GM23338 (cell line): ENCODE data around the gene SFMBT2. TPM values are rescaled to one million over a fixed set of nuclear protein-coding genes. Genes with fewer than 3 reads are reported as not detected.

ENCODE experiments used
- ATAC-seq: fragments of 200-7000 bp; cut with Tn5 transposase; 3 replicates; pipeline ENCODE4 v1.9.1; 2020
- DNase-seq: peaks from one replicate; pipeline ENCODE4 v3.0.0-alpha.2; 2015; ENCODE audit warnings: low spot score
- H2AFZ ChIP-seq: fragments of 200-600 bp; sonication (generic); 2 replicates; pipeline ENCODE4 v1.8.0; 2016; ENCODE audit warnings: antibody characterized with exemption, mild to moderate bottlenecking, moderate library complexity
- H3F3A ChIP-seq: fragments of 200-600 bp; sonication (generic); replicated peaks from 2 replicates; pipeline ENCODE4 v1.8.0; 2017; ENCODE audit warnings: antibody characterized with exemption, mixed run types, low read depth
- H3K27ac ChIP-seq: fragments of 200-600 bp; sonication (generic); 2 replicates; pipeline ENCODE4 v1.6.1; 2016; ENCODE audit warnings: low read depth
- H3K27me3 ChIP-seq: fragments of 200-600 bp; sonication (generic); 2 replicates; pipeline ENCODE4 v1.8.0; 2016; ENCODE audit warnings: mild to moderate bottlenecking, mixed run types, moderate library complexity; ENCODE audit not compliant: insufficient read depth
- H3K36me3 ChIP-seq: fragments of 200-600 bp; sonication (generic); 2 replicates; pipeline ENCODE4 v1.8.0; 2016; ENCODE audit warnings: mild to moderate bottlenecking; ENCODE audit not compliant: insufficient read depth
- H3K4me1 ChIP-seq: fragments of 200-600 bp; sonication (generic); 2 replicates; pipeline ENCODE4 v1.8.0; 2016; ENCODE audit warnings: mild to moderate bottlenecking, moderate library complexity; ENCODE audit not compliant: insufficient read depth
- H3K4me2 ChIP-seq: fragments of 200-600 bp; sonication (generic); 2 replicates; pipeline ENCODE4 v1.7.1; 2017; ENCODE audit warnings: mixed run types
- H3K4me3 ChIP-seq: fragments of 200-600 bp; sonication (generic); 2 replicates; pipeline ENCODE4 v1.6.1; 2016; ENCODE audit warnings: mixed run types
- H3K79me2 ChIP-seq: fragments of 200-600 bp; sonication (generic); replicated peaks from 2 replicates; pipeline ENCODE4 v1.8.0; 2017; ENCODE audit warnings: mild to moderate bottlenecking; ENCODE audit not compliant: insufficient read depth
- H3K9me2 ChIP-seq: fragments of 200-600 bp; sonication (generic); 2 replicates; pipeline ENCODE4 v1.8.0; 2017; ENCODE audit not compliant: insufficient read depth
- H4K20me1 ChIP-seq: fragments of 200-600 bp; sonication (generic); replicated peaks from 2 replicates; pipeline ENCODE4 v1.8.0; 2017; ENCODE audit warnings: mild to moderate bottlenecking; ENCODE audit not compliant: insufficient read depth
- H3K27ac Mint-ChIP-seq: 2 replicates; pipeline ENCODE4 v1.8.0; 2020; ENCODE audit warnings: inconsistent platforms, mild to moderate bottlenecking, moderate library complexity, mixed read lengths
- H3K27me3 Mint-ChIP-seq: 3 replicates; pipeline ENCODE4 v1.8.0; 2022; ENCODE audit warnings: low read depth, mild to moderate bottlenecking, moderate library complexity, mixed read lengths, inconsistent platforms; ENCODE audit not compliant: insufficient read depth, poor library complexity
- H3K36me3 Mint-ChIP-seq: 3 replicates; pipeline ENCODE4 v1.8.0; 2021; ENCODE audit warnings: low read depth, mild to moderate bottlenecking, inconsistent platforms, moderate library complexity, mixed read lengths
- H3K4me1 Mint-ChIP-seq: 3 replicates; pipeline ENCODE4 v1.8.0; 2020; ENCODE audit warnings: mild to moderate bottlenecking, inconsistent platforms, mixed read lengths
- H3K4me3 Mint-ChIP-seq: 3 replicates; pipeline ENCODE4 v1.8.0; 2021; ENCODE audit warnings: moderate library complexity, mild to moderate bottlenecking, inconsistent platforms, mixed read lengths
- H3K9me3 Mint-ChIP-seq: 3 replicates; pipeline ENCODE4 v1.8.0; 2020; ENCODE audit warnings: moderate library complexity, mild to moderate bottlenecking, inconsistent platforms, mixed read lengths
- CREB1 ChIP-seq: fragments of 250-450 bp; sonication (Bioruptor Pico); IDR thresholded peaks from 2 replicates; pipeline ENCODE4 v1.5.0; 2020; ENCODE audit warnings: low read depth, mild to moderate bottlenecking, moderate library complexity
- ETS1 ChIP-seq: IDR thresholded peaks from 2 replicates; pipeline ENCODE4 v1.6.1; 2016; ENCODE audit warnings: antibody characterized with exemption
- EZH2phosphoT487 ChIP-seq: fragments of 200-600 bp; sonication (generic); IDR thresholded peaks from one replicate; pipeline ENCODE4 v1.8.1; 2018; ENCODE audit warnings: antibody characterized with exemption; ENCODE audit not compliant: unreplicated experiment
- JUNB ChIP-seq: IDR thresholded peaks from one replicate; pipeline ENCODE4 v1.6.1; 2016; ENCODE audit warnings: antibody characterized with exemption; ENCODE audit not compliant: unreplicated experiment
- NANOG ChIP-seq: IDR thresholded peaks from 2 replicates; pipeline ENCODE4 v1.6.1; 2016; ENCODE audit warnings: antibody characterized with exemption, borderline replicate concordance
- POLR2AphosphoS5 ChIP-seq: IDR thresholded peaks from 2 replicates; pipeline ENCODE4 v1.6.1; 2016; ENCODE audit warnings: antibody characterized with exemption, low read depth
- ZNF114 ChIP-seq: fragments of 250-450 bp; sonication (Bioruptor Pico); IDR thresholded peaks from 2 replicates; pipeline ENCODE4 v1.5.0; 2020; ENCODE audit warnings: mild to moderate bottlenecking, moderate library complexity
- ZNF331 ChIP-seq: fragments of 250-450 bp; sonication (Bioruptor Pico); IDR thresholded peaks from 2 replicates; pipeline ENCODE4 v1.5.0; 2020; ENCODE audit warnings: low read depth, mild to moderate bottlenecking, moderate library complexity
- ZNF462 ChIP-seq: fragments of 250-450 bp; sonication (Bioruptor Pico); IDR thresholded peaks from 2 replicates; pipeline ENCODE4 v1.5.0; 2020; ENCODE audit warnings: mild to moderate bottlenecking, moderate library complexity
- polyA plus RNA-seq: library from polyadenylated mRNA; unstranded; fragments of >200 nt; fragmentation: Nextera tagmentation; extraction: Ambion mirVana; gene quantifications from 2 replicates; pipeline ENCODE4 v1.2.1, GENCODE V29; 2016
- total RNA-seq: library from RNA; depleted of rRNA; stranded (reverse); fragments of >200 nt; shearing (Covaris generic); gene quantifications from 2 replicates; pipeline ENCODE4 v1.2.3, GENCODE V29; 2014
- TF ChIP-seq, protein P1 (sequence below), 2 experiments: fragments of 200-600 bp in 1 of 2; sonication (generic) in 1 of 2; conservative IDR thresholded peaks; 2 replicates each; pipeline versions ENCODE4 v1.5.1 to v1.6.1; 2016 to 2017; ENCODE audit warnings: antibody characterized with exemption in 2 of 2, low read depth in 2 of 2, mild to moderate bottlenecking in 2 of 2, moderate library complexity in 1 of 2
- TF ChIP-seq, protein P2 (sequence below): IDR thresholded peaks from one replicate; pipeline ENCODE4 v1.6.1; 2018; ENCODE audit warnings: antibody characterized with exemption; ENCODE audit not compliant: unreplicated experiment

Gene SFMBT2
- total and polyA plus RNA-seq, 2 experiments from 2014 or later, result 2.7 to 6.7 TPM

- Histone ChIP-seq H3K27ac (no peak overlapping the region), H3K36me3 (no peaks in the 10 kb centered on the region), H4K20me1 (no peaks in the 10 kb centered on the region), H3F3A (no peaks in the 10 kb centered on the region), H3K27me3 (no peaks in the 10 kb centered on the region), H2AFZ (no peak overlapping the region), H3K9me2 (no peaks in the 10 kb centered on the region), H3K4me2 (no peak overlapping the region), H3K4me3 (no peak overlapping the region), H3K79me2 (no peaks in the 10 kb centered on the region), H3K4me1 (no peaks in the 10 kb centered on the region)
- H3K27ac Mint-ChIP-seq, result no peak overlapping the region
- DNase-seq (no peak), ATAC-seq (no peak)
- no peaks in the 10 kb centered on the region for H3K9me3 Mint-ChIP-seq
- H3K36me3 Mint-ChIP-seq, result no peaks in the 10 kb centered on the region
- H3K4me3 Mint-ChIP-seq, result no peak overlapping the region
- H3K4me1 Mint-ChIP-seq, result peaks cover 2% of the 10 kb centered on the region; the same call in 2 of the 3 replicates
- peaks cover 4% of the 10 kb centered on the region for H3K27me3 Mint-ChIP-seq
- no peak for TF ChIP-seq CREB1 (CRISPR knock-in tag)
- TF ChIP-seq ETS1, result no peak
- TF ChIP-seq NANOG, result no peak
- TF ChIP-seq ZNF114 (CRISPR knock-in tag), result no peak
- TF ChIP-seq ZNF462 (CRISPR knock-in tag), result no peak
- TF ChIP-seq, protein P1, sequence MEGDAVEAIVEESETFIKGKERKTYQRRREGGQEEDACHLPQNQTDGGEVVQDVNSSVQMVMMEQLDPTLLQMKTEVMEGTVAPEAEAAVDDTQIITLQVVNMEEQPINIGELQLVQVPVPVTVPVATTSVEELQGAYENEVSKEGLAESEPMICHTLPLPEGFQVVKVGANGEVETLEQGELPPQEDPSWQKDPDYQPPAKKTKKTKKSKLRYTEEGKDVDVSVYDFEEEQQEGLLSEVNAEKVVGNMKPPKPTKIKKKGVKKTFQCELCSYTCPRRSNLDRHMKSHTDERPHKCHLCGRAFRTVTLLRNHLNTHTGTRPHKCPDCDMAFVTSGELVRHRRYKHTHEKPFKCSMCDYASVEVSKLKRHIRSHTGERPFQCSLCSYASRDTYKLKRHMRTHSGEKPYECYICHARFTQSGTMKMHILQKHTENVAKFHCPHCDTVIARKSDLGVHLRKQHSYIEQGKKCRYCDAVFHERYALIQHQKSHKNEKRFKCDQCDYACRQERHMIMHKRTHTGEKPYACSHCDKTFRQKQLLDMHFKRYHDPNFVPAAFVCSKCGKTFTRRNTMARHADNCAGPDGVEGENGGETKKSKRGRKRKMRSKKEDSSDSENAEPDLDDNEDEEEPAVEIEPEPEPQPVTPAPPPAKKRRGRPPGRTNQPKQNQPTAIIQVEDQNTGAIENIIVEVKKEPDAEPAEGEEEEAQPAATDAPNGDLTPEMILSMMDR (conservative IDR thresholded peaks at IDR 0.05; ENCODE audit: low read depth in 2 of 2), result no peak
- TF ChIP-seq JUNB, result no peak
- TF ChIP-seq, protein P2, sequence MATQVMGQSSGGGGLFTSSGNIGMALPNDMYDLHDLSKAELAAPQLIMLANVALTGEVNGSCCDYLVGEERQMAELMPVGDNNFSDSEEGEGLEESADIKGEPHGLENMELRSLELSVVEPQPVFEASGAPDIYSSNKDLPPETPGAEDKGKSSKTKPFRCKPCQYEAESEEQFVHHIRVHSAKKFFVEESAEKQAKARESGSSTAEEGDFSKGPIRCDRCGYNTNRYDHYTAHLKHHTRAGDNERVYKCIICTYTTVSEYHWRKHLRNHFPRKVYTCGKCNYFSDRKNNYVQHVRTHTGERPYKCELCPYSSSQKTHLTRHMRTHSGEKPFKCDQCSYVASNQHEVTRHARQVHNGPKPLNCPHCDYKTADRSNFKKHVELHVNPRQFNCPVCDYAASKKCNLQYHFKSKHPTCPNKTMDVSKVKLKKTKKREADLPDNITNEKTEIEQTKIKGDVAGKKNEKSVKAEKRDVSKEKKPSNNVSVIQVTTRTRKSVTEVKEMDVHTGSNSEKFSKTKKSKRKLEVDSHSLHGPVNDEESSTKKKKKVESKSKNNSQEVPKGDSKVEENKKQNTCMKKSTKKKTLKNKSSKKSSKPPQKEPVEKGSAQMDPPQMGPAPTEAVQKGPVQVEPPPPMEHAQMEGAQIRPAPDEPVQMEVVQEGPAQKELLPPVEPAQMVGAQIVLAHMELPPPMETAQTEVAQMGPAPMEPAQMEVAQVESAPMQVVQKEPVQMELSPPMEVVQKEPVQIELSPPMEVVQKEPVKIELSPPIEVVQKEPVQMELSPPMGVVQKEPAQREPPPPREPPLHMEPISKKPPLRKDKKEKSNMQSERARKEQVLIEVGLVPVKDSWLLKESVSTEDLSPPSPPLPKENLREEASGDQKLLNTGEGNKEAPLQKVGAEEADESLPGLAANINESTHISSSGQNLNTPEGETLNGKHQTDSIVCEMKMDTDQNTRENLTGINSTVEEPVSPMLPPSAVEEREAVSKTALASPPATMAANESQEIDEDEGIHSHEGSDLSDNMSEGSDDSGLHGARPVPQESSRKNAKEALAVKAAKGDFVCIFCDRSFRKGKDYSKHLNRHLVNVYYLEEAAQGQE, result no peak
- TF ChIP-seq POLR2AphosphoS5, result no peak
- no peak for TF ChIP-seq ZNF331 (CRISPR knock-in tag)
- no peak for TF ChIP-seq EZH2phosphoT487
Observed at GRCh38 chr10:7264313-7264756, 146.5 kb downstream of the SFMBT2 start.
